IPS-18c (cell line): ENCODE results near the gene CFAP43.

Experiments used
- H3K4me3 ChIP-seq: 2 replicates; pipeline ENCODE4 v1.7.0; 2013; ENCODE audit warnings: low read depth, mild to moderate bottlenecking, low read length, moderate library complexity; ENCODE audit not compliant: insufficient read depth
- H3K9me3 ChIP-seq: one replicate; pipeline ENCODE4 v1.6.1; 2013; ENCODE audit warnings: mild to moderate bottlenecking, low read length, moderate library complexity; ENCODE audit not compliant: control insufficient read depth, insufficient read depth

Gene CFAP43

DNA sequence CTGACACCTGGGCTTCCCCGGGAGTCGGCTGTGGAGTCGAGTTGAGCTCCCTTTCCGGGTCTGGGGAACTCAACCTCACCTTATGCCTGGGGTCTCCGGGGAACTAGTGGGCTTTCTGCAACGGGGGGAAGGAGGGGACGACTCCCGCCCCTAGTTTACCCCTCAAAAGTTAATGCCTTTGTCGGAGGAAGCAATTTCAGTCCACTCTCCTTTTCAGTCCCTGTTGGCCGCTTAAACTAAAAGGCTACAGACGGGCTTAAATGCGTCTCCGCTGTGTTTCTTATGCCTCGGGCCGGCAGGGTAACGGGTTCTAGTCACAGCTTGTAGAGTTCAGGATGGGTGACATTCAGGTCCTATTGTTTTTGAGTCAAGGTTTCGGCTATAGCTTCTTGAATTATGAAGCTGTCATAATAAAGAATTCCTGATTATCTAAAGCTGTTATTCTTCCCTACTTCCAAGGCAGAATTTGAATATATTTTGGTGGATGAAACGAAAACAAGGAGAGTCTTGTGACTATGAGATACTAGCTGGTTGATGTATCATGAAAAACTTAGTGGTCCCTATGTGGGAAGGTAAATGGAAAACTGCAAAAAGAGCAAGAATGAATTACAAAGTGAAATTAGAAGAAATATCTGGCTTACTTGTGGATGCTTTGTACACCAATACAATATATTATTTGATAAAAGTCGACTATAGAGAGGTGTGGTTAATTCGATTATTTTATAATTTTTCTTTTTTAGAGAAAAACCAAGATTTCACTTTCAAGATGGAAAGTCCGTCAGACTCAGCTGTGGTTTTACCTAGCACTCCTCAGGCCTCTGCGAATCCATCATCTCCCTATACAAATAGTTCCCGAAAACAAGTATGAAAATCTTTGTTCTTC lies 109.7 kb downstream of the CFAP43 start:
- Histone ChIP-seq H3K4me3 (peak overlapping the region; percentile 82), H3K9me3 (no peaks in the 10 kb centered on the region)

DNA sequence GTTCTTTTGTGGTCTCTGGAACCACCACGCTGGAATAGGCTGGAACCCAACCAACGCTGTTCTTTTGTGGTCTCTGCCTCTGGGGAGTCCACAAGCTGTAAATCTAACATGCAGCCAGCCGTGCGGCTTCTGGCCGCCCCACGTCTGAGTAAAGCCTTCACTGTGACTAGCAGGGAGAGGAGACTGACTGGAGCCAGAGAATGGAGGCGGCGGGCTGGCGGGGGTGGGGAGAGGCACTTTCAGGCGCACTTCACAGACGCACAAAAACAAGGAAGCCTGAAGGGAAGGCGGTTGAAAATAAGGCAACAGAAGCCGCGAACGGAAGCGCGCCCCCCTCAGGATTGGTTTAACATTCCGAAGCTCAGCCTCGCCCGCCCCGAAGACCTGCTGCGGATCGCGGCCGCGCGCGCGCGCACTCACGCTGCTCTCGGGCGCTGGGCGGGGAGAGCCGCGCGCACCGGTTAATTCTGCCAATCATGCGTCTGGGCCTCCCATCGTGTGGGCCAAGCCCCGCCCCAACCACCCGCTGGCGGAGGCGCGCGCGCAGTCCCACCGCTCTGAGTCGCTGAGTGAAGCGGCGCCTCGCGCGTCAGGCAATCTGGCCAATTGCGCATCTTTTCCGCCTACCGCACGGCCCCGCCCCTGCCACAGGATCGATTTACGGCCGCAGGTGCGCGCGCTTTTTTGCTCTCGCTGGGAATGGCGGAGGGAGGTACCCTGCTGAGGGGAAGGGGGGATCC lies 110.5 kb downstream of the CFAP43 start, which contains the start of gene SFR1:
TSS of gene SFR1 (plus strand) at position 687 of the 740 bp plus-strand sequence. CDS start at position 700, 13 bp downstream.
- H3K4me3 ChIP-seq = peak within 1 kb of the TSS; percentile 82

DNA sequence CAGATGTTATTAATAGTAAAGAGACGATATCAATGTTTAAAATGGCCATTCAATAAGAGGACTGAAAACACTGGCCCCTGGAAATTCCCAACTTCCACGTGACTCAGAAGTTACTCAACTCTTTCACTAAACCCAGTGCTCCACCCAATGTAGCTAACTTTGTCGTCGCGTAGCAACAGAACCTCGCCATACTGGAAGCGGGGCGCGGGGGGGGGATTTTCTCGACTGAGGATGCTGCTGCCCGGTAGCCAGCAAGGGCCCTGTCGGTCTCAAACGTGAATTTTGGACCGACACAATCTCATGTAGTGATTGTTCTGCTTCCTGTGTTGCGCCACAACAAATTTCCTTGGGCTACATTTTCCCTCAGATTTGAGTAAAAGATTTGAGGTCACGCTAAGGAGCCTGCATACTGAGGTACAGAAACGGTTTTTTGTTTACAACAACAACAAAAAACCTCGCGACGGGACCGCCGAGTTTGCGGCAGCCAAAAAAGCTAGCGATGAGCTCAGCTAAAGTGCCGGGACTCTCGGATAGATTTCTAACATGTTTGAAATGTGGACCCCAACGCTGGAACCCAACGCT lies 111.2 kb downstream of the CFAP43 start:
- Histone ChIP-seq H3K9me3 (no peaks in the 10 kb centered on the region), H3K4me3 (peak overlapping the region; percentile 59)

More for the DNA sequence above, 110.5 kb downstream of the CFAP43 start, which contains the start of gene SFR1:
- no peaks in the 10 kb centered on the region for H3K9me3 ChIP-seq

DNA sequence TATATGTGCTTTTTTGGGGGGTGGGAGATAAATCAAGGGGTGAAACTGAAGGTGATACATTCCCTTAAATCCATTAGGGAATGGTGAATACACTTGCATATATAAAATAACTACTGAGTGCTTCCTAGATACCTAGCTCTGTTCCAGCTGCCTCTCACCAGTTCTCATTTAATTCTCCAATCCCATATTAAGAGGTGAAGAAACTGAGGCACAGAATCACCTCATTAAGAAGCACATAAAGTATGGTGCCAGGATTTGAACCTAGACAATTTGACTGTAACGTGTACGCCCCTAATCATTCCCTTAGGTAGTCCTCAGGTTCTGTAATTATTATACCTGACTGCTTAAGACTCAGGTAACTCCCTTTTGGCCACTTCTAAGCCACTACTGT lies 111.7 kb downstream of the CFAP43 start:
- 0 out of 2 replicates have a peak overlapping the region, but pooled peaks have one; percentile 59 for H3K4me3 ChIP-seq
- no peaks in the 10 kb centered on the region for H3K9me3 ChIP-seq

DNA sequence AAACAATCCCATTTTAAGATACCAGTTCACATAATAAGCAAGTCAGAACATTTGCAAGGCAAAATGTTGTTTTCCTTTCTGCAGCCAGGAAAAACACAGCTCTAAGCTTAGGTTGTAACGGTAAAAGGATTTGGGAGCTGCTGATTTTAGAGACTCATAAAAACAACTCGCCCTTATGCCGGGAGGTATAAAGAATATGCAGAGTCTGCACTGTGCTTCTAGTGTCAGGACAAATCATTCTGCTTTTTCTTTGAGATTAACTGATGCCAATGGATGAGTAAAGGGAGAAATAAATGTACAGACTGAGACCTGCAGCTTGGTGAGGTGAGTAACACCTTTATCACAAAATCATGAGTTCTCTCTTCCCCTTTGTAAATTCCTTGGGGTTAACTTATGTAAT lies 112.2 kb downstream of the CFAP43 start:
- no peaks in the 10 kb centered on the region for H3K9me3 ChIP-seq
- no peak overlapping the region for H3K4me3 ChIP-seq

DNA sequence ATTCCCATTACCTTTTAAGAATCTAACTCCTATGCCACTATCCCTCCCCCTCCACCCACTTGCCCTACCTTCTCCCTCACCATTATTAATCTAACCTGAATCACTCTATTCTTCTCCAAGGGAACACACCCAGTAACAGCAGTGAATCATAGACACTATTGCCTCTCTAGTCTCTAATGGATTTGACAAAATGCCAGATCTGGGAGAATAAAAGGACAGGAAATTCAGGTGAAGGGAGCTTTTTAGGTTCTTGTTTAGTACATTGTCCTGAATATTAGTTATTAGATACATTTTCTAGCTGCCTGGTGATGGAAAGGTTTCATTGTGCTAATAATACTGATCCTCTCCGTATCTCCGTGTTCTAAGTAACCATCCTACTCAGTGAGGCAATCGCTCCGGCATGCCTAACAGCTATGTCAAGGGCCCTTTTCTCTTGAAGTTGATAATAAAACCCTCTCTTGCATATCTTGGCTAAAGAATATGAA lies 114.3 kb downstream of the CFAP43 start:
- Histone ChIP-seq H3K4me3 (no peak overlapping the region), H3K9me3 (no peaks in the 10 kb centered on the region)

DNA sequence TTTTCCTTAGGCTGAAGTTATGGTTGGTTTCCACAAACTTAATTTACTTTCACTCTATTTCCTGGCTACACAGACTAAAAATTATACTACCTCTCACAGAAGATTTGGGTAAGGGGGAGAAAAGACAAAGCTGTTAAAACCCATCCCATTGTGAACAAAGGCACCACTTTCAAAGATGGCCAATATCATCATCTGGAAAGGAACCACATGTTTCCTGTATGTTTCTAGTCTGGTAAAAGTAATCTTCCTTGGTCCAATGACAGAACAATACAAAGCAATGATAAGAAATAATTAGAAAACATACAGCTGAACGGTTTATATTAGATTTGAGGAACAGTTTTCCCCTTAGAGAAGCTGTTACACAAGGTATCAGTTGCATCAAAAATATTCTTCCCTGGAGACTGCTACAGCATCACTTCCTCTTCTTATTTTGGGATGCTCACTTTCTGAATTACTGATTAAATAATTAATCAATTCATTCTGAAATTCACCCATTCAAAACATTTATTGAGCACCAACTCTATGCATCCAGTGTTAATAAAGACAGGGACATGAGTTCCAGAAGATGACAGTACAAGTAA lies 118.7 kb downstream of the CFAP43 start:
- Histone ChIP-seq H3K9me3 (no peaks in the 10 kb centered on the region), H3K4me3 (no peak overlapping the region)

DNA sequence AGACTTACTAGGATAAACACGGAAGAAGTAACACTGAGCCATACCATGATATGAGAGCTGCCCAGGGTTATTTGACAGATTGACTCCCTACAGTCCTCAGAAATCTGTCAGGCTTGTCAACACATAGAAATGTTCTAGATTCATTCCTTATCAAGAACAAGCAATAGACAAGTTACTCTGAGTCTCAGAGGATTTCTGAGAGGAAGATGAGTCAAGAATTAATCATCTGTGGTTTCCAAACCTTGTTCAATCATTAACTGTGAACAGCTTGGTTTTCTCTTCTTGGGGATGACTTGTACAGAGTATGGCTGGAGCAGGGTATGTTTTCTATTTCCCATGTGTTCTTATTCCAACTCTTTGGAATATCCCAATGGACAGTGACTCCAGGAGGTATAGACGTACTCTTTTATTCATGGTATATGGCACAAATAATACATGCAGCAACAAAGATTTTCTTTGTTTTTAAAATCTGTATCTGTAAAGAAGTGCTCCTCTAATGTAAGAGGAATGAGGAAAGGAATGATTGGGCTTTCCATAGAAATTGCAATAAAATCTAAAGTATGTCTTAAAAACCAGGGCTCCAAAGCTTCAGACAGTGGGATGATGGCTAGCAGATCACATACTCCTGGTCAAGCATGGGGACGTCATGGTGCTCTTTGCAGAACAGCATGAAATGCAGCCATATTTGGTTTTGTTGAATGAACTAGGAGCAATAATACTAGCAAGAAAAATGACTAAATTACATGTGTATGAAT lies 122.1 kb downstream of the CFAP43 start:
- Histone ChIP-seq H3K4me3 (no peak overlapping the region), H3K9me3 (no peaks in the 10 kb centered on the region)

DNA sequence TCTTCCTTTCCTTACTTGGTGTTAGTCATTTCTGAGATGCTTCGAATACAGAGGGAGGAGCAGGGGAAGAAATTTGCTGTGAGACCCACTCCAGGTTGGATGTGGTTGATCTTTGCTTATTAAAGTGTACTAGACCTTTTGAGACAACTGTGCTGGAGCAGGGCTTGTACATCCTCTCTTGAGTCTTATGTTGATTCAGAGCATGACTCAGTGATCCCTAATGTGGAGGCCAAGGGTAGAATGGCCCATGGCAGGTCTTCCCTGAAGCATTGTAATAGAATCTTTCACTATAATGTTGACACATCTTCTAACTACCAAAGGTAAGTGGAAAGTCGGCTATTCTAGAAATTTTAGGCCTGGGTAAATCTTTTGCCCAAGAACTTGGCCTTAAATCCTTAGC lies 127.2 kb downstream of the CFAP43 start:
- Histone ChIP-seq H3K9me3 (no peaks in the 10 kb centered on the region), H3K4me3 (no peak overlapping the region)

DNA sequence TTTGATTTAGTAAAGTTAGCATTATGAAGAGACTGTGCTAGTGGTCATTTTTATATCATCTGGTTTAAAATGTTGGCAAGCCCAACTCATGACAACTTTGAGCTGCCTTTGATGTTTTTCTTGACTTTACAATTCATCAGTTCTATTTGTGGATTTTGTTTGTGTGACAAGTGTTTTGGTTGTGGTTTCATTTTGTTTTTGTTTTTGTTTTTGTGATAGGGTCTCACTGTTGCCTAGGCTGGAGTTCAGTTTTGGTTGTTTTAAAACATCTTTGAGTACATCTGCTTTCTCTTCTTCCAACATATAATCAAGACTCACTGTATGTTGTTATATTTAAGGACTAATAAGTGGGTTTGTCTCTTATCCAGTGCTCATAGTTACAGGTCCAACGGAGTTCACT lies 127.7 kb downstream of the CFAP43 start:
- no peak overlapping the region for H3K4me3 ChIP-seq
- H3K9me3 ChIP-seq = no peaks in the 10 kb centered on the region

DNA sequence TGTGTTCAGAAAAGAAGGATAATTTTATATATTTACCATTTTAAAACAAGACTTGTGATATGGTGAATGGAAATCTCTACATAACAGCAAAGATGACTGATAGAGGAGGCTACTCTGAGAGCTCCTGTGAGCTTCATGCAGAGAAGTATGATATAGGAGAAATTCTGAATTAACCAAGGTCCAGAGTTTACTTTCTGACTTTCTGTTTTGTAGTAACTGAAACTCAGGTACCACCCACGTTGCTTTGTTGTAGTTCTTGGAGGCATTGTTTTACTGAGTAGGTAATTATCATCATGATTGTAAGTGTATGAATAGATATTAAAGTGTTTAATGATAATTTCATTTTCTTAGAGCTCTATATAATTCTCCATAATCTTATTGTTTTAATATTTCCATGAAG lies 128.2 kb downstream of the CFAP43 start:
- Histone ChIP-seq H3K9me3 (no peaks in the 10 kb centered on the region), H3K4me3 (no peak overlapping the region)

DNA sequence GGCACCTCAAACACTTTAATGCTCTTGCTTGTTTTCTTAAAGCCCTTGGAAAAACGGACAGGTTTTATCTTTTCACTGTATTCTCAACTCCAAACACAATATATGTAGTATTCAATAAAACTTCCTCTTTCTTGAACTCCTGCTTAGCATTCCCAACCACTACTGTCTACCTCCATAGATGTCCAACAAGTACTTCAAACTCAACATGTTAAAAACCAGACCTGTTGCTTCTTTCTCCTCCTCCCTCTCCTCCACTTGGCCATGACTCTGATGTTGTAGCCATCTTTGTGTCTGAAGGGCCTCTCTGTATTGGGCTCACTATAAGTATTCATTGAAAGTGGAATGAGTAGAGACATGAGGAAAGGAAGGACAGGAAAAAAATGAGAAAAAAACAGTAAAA lies 130.3 kb downstream of the CFAP43 start:
- H3K9me3 ChIP-seq = no peaks in the 10 kb centered on the region
- H3K4me3 ChIP-seq = no peak overlapping the region

DNA sequence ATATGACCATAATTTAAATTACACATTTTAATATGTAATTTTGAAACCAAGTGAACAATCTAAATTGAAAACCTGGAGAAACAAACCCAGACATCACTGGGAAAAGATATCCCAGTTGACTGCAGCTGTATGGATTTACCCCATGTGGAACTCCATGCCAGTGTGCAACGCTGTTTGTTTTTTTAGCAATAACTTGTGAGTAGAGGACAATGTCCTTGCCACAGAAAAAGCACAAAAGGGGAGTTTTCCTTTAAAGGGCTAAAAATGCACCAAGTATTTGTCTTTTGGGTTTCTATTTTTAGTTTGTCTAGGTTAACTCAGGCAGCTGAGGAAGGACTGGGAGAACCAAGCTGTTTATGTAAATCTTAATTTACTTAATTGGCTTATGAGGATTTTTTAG lies 131.4 kb downstream of the CFAP43 start:
- Histone ChIP-seq H3K4me3 (no peak overlapping the region), H3K9me3 (no peaks in the 10 kb centered on the region)

DNA sequence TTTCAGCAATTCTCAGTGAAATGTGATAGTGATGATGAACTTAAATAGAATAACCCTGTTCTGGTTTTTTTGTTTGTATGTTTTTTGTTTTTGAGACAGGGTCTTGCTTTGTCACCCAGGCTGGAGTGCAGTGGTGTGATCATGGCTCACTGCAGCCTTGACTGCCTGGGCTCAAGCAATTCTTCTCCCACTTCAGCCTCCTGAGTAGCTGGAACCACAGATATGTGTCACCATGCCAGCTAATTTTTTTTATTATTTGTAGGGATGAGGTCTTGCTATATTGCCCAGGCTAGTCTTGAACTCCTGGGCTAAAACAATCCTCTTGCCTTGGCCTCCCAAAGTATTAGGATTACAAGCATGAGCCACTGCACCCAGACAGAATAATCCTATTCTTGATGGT lies 132.2 kb downstream of the CFAP43 start:
- H3K4me3 ChIP-seq = no peak overlapping the region
- H3K9me3 ChIP-seq = no peaks in the 10 kb centered on the region

DNA sequence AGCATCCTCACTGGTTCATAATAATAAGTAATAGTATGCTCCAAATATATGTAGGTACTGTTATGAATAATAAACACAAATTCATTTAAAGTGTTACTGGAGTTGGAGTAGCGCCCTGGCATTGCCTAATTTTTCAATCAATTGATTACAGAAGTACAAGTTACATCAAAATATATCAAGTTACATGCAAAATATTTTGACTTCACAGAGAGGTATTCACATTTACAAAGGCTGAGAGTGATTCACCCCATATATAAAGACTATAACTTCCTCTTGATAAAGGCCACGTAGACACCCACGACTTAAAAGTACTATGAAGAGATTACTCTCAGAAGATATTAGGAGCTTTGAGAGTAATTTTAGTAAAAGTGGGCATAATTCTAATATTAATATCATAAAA lies 132.9 kb downstream of the CFAP43 start:
- Histone ChIP-seq H3K4me3 (no peak overlapping the region), H3K9me3 (no peaks in the 10 kb centered on the region)

DNA sequence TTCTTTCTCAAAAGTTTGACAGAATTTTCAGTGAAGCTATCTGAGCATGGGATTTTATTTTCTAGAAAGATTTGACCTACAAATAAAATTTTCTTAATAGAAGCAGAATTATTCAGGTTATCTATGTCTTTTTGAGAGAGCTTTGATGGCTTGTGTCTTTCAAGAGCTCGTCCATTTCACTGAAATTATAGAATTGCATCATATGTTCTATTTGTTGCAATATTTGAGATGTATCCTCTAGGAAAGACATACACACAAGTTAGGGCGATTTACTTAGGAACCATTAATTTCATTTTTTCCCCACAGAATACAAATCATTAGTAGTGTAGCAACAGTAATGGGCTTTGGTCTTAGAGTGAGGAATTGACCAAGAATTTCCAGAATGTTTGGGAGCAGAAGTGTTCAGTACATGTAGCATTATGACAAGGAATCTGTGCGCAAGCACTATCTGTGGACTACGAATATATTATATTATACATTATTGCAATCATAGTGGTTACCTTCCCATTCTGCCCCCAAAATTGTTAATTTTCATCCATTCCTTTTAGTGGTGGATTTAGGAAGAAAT lies 133.7 kb downstream of the CFAP43 start:
- H3K9me3 ChIP-seq = no peaks in the 10 kb centered on the region
- H3K4me3 ChIP-seq = no peak overlapping the region
